Effector CD4-positive, alpha-beta T cell (primary cell): Measurements from ENCODE around the gene CHCHD4.
"Not testable (repeated sequence)": the region's sequence is repeated elsewhere in the genome, so short reads cannot be mapped to it uniquely, and the experiment has no call there.

Experiments used
- DNase-seq: peaks from one replicate; pipeline ENCODE4 v3.0.0-alpha.2; 2020

The CHCHD4 gene

DNA sequence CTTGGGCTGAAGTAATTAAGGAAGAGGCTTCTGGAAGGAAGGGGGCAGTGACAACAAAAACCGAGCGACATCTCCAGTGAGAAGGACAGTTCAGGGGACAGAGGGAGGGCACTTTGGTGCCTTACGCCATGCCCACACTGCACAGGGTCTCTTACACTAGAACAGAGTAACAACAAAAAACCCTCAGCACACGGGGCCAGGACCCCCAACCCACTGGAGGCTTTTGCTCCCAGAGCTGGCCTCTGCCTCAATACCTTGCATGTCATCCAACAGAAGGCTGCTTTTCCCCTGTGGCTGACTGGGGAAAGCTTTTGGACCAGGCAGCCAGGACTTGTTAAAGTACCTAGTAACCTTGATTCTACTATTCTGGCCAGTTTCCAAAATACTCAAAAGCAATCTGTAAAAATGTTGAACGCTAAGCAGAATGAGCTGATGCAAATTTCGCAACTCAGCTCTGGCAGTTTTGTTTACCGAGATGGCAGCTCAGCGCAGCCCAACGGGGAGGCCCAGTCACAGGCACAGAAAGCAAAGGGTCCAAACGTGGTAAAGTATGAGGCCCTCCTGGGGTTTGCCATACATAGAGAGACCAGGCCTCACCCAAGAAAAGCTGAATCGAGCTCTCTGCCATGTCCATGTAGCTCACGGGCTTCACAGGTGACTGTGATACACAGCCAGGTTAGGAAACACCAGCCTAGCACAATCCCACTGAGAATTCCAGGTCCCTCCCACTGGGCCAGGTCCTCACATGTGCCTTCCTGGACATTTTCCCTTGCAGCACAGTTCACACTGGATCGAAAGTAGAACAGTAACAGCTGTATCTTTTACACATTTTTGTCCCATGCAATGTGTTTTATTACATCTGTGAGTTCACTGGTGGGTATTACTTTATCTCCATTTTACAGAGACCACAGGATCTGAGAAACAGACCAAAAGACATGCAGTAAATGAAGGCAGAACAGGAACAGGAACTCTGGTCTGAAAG is 6.0 kb downstream of the CHCHD4 start:
- DNase-seq = no peak

GRCh38 chr3:14117468-14118399 is 6.9 kb downstream of the CHCHD4 start:
- DNase-seq = no peak

DNA sequence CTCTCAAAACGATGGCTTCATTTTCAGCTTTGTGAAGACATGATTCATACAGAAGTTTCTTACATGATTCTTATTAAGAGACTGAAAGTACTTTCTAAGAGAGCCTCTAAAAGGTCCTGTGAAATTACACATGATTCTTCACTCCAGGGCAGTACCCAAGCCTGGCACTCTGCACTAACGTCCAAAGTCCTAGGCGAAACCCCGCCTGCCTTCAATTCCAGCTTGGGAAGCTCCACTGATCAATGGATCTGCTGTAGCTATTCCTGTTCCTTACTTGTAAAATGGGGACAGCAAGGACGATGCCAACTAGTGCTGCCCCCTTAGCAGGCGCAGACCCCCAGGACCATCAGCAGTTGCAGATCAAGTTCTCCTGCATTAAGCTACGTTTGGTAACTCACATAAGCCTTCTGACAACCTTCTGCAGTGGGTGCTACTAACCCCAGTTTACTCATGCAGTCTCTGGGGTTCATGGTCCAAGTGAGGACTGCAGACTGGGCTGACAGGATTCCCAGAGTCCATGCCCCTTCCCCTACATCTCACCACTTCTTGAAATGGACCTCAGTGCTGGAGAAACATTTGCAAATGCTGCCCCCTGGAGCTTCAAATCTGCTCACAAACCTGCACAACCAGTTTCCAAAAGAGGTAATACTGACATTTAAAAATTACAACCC is 10.6 kb downstream of the CHCHD4 start:
- no peak for DNase-seq

DNA sequence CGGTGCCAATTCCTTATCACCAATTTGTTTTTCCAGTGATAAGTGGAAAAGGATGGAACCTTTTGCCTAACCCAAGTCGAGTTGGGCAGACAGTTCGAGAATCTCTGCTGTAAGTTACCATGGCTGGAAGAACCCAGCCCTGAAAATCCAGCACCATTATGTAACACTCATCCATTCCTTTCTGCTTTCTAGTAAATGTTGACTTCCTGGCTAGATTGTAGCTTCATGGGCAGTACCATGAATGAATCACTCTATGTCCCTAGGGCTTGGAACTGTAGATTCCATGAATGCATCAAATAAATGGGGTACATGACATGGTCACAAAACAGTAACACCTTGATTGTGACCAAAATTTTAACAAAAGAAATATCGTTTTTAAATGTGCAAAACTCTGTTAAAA is 14.0 kb downstream of the CHCHD4 start:
- DNase-seq = no peak

DNA sequence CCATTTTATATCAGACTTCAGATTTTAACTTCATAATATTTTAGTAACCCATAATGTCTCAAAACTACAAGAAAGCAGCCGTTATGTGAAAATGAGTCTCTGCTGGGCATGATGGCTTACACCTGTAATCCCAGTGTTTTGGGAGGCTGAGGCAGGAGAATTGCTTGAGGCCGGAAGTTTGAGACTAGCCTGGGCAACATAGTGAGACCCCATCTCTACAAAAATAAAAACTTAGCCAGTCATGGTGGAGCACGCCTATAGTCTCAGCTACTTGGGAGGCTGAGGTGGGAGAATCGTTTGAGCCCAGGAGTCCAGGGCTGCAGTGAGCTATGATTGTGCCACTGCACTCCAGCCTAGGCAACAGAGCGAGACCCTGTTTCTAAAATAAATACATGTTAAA is 14.8 kb downstream of the CHCHD4 start:
- DNase-seq = not testable (repeated sequence)

GRCh38 chr3:14097616-14098391 is 26.9 kb downstream of the CHCHD4 start:
- no peak for DNase-seq

DNA sequence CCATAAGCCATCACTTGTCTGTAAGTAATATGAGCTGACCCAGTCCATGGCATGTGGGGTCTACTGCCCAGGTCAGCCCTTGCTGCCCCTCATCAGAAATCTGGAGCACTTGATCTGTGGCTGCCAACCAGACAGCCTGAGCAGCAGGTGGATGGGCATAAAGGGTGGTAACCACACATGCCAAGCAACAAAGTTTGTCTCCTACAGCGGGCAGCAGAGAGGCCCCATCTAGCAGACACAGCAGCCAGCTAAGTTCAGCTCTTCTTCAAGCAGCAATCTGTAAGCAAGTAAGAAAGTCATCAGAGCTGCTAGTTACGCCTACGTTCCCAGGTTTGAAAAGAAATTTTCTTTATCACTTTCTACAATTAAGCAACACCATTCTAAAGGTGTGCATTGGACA is 27.9 kb downstream of the CHCHD4 start:
- no peak for DNase-seq

- DNase-seq = no peak
Measured at GRCh38 chr3:14093831-14094230, 30.8 kb downstream of the CHCHD4 start.

GRCh38 chr3:14092464-14092863 is 32.2 kb downstream of the CHCHD4 start:
- no peak for DNase-seq

DNA sequence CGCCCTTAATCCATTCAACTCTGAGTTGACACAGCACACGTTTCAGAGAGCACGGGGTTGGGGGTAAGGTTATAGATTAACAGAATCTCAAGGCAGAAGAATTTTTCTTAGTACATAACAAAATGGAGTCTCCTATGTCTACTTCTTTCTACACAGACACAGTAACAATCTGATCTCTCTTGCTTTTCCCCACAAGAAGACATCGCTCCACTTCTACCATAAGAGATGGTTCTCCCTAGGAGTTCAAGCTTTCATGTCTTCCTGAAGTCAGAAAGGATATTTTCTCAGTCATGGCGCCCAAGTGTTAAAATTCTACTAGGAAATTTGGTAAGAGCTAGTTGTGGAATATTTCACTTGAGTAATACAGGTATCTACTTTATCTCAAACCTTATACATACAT is 32.7 kb downstream of the CHCHD4 start:
- not testable (repeated sequence) for DNase-seq

DNA sequence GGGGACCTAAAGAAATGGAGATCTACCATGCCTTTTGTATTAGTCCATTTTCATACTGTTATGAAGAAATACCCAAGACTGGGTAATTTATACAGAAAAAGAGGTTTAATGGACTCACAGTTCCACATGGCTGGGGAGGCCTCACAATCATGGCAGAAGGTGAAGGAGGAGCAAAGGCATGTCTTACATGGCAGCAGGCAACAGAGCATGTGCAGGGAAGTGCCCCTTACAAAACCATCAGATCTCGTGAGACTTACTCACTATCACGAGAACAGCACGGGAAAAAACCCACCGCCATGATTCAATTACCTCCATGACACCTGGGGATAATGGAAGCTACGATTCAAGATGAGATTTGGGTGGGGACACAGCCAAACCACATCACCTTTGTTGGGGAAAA is 37.2 kb downstream of the CHCHD4 start:
- not testable (repeated sequence) for DNase-seq

- DNase-seq = no peak
Measured at GRCh38 chr3:14082108-14082657, 42.5 kb downstream of the CHCHD4 start.

- no peak for DNase-seq
Measured at GRCh38 chr3:14077310-14077709, 47.4 kb downstream of the CHCHD4 start.

GRCh38 chr3:14075233-14075632 is 49.4 kb downstream of the CHCHD4 start:
- not testable (repeated sequence) for DNase-seq

- DNase-seq = no peak
Measured at GRCh38 chr3:14064910-14065309, 59.8 kb downstream of the CHCHD4 start.

DNA sequence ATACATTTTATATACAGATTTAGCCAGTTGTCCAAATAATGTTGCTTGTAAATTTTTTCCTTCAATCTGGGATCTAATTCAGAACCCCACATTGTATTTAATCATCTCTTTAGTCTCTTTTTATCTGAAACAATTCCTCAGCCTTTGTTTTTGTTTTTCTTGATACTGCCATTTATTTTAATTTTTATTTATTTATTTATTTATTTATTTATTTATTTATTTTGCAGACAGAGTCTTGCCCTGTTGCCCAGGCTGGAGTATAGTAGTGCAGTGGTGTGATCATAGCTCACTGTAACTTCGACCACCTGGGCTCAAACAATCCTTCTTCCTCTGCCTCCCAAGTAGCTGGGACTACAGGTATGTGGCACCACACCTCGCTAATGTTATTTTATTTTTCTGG is 61.5 kb downstream of the CHCHD4 start:
- DNase-seq = no peak
